Common myeloid progenitor, CD34-positive (primary cell): ENCODE results near the gene TTLL12.

Source experiments
- CTCF ChIA-PET: fragments of 350-600 bp; sonication (Branson Sonifier 250); formaldehyde crosslinking; loops from one replicate; lab custom pipeline; 2021; ENCODE audit warnings: antibody characterized with exemption; lab: Charles Lee
- POLR2A ChIA-PET: fragments of 350-600 bp; sonication (Branson Sonifier 250); formaldehyde crosslinking; loops from one replicate; lab custom pipeline; 2021; ENCODE audit warnings: antibody characterized with exemption; lab: Charles Lee
- DNase-seq, 3 donors: peaks; one replicate each; pipeline versions ENCODE4 v3.0.0 to v3.0.0-alpha.2; 2013
- H3K27ac ChIP-seq, 2 experiments: 1 replicate in 1 of 2; 2 replicates in 1 of 2; pipeline ENCODE4 v1.7.0; 2013; ENCODE audit warnings: inconsistent platforms in 2 of 2, low read length in 2 of 2, mild to moderate bottlenecking in 2 of 2, low read depth in 1 of 2, moderate library complexity in 1 of 2; ENCODE audit not compliant: severe bottlenecking in 2 of 2, insufficient read depth in 1 of 2, poor library complexity in 1 of 2
- H3K27me3 ChIP-seq, 5 experiments: replicated peaks in 2 of 5; 1 replicate in 3 of 5; 2 replicates in 2 of 5; pipeline versions ENCODE4 v1.6.1 to v1.7.0; 2013; ENCODE audit warnings: low read length in 4 of 5, mild to moderate bottlenecking in 2 of 5, moderate library complexity in 2 of 5, inconsistent platforms in 1 of 5; ENCODE audit not compliant: insufficient read depth in 5 of 5, control insufficient read depth in 4 of 5
- H3K36me3 ChIP-seq, 4 experiments: 1 replicate in 2 of 4; 2 replicates in 2 of 4; pipeline versions ENCODE4 v1.6.1 to v1.7.0; 2013; ENCODE audit warnings: low read length in 3 of 4, control low read depth in 1 of 4, mild to moderate bottlenecking in 1 of 4; ENCODE audit not compliant: control insufficient read depth in 4 of 4, insufficient read depth in 4 of 4
- H3K4me1 ChIP-seq, 4 experiments: 1 replicate in 3 of 4; 2 replicates in 1 of 4; pipeline versions ENCODE4 v1.6.1 to v1.7.1; 2013; ENCODE audit warnings: low read length in 3 of 4, mild to moderate bottlenecking in 3 of 4, control low read depth in 1 of 4, inconsistent platforms in 1 of 4, moderate library complexity in 1 of 4; ENCODE audit not compliant: control insufficient read depth in 4 of 4, insufficient read depth in 4 of 4; ENCODE audit errors: control extremely low read depth in 1 of 4
- H3K4me3 ChIP-seq, 7 experiments: 1 replicate in 4 of 7; 2 replicates in 3 of 7; pipeline versions ENCODE4 v1.5.1 to v1.7.0; 2013; ENCODE audit warnings: mild to moderate bottlenecking in 7 of 7, low read length in 6 of 7, moderate library complexity in 6 of 7, inconsistent platforms in 2 of 7, low read depth in 2 of 7, control low read depth in 1 of 7; ENCODE audit not compliant: insufficient read depth in 4 of 7, control insufficient read depth in 1 of 7; ENCODE audit errors: extremely low read depth in 1 of 7
- H3K9me3 ChIP-seq, 5 experiments: 1 replicate in 4 of 5; 2 replicates in 1 of 5; pipeline versions ENCODE4 v1.6.1 to v1.7.1; 2013; ENCODE audit warnings: low read length in 4 of 5, mild to moderate bottlenecking in 2 of 5, inconsistent platforms in 1 of 5, low read depth in 1 of 5, moderate library complexity in 1 of 5; ENCODE audit not compliant: control insufficient read depth in 4 of 5, insufficient read depth in 2 of 5; ENCODE audit errors: control extremely low read depth in 1 of 5
- WGBS: methylation state at CpG from one replicate; pipeline ENCODE4 v1.1.5; 2013; ENCODE audit not compliant: insufficient coverage; 5-methylcytosine and 5-hydroxymethylcytosine counted together

Gene TTLL12

DNA sequence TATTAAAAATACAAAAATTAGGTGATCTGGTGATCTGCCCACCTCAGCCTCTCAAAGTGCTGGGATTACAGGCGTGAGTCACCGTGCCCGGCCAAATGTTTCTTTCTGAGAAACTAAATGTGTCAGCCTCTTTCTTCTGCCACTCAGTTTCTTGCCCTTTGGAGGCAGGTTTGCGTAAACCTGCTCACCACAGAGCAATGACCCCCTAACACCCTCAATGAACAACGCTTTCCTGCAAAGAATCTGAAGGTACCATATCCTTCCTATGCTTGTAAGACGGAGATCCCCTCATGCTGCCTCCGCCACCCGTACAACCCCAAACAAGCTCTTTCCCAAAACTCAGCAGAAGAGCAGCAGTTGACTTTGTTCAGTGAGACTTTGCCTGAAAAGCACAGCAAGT, 38.7 kb upstream of the TTLL12 start:
- ChIA-PET POLR2A (no interaction called here), CTCF (interaction anchor here (12.8 kb wide), 1 partner anchor 49 kb away, joined by 119 read pairs; no protein-coding TSS in a partner anchor)
- 97% methylated on average over 6 of the region's 8 CpGs for WGBS

DNA sequence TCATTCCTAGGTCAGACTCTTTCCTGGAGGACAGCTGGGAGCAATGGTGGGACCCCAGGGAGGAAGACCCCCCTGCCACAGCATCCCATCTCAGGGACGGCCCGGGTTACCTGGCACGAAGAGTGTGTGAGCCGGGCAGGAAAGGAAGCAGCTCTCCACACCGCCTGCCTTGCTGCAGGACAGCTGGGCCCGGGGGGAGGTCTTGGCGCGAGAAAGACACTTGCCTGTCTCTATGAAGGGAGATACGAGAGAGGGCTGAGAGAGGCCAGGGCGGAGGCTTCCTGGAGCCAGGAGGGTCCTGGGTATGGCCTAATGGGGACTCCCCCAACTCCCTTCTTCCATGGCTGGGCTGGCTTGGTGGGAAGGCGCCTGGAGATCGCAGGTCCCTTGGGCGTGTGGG, 36.1 kb upstream of the TTLL12 start:
- ChIA-PET POLR2A (no interaction called here), CTCF (interaction anchor here (1.1 kb wide), 1 partner anchor 25 kb away, joined by 3 read pairs; no protein-coding TSS in a partner anchor)
- H3K27me3 ChIP-seq, result no peaks in the 10 kb centered on the region
- DNase-seq, result no peak
- 99% methylated on average over 11 of the region's 13 CpGs for WGBS
- H3K36me3 ChIP-seq, result no peaks in the 10 kb centered on the region
- H3K9me3 ChIP-seq, result no peaks in the 10 kb centered on the region
- H3K27ac ChIP-seq, result no peak overlapping the region
- peaks cover 0 to 8% (median 2%) of the 10 kb centered on the region in 4 experiments for H3K4me1 ChIP-seq
- no peak overlapping the region for H3K4me3 ChIP-seq

More for the DNA sequence above, 38.7 kb upstream of the TTLL12 start:
- H3K36me3 ChIP-seq, result no peaks in the 10 kb centered on the region
- H3K9me3 ChIP-seq, result no peaks in the 10 kb centered on the region
- DNase-seq, result no peak
- no peak overlapping the region for H3K27ac ChIP-seq
- no peak overlapping the region for H3K4me3 ChIP-seq
- H3K27me3 ChIP-seq, result no peaks in the 10 kb centered on the region
- peaks cover 0 to 10% (median 4%) of the 10 kb centered on the region in 4 experiments for H3K4me1 ChIP-seq

DNA sequence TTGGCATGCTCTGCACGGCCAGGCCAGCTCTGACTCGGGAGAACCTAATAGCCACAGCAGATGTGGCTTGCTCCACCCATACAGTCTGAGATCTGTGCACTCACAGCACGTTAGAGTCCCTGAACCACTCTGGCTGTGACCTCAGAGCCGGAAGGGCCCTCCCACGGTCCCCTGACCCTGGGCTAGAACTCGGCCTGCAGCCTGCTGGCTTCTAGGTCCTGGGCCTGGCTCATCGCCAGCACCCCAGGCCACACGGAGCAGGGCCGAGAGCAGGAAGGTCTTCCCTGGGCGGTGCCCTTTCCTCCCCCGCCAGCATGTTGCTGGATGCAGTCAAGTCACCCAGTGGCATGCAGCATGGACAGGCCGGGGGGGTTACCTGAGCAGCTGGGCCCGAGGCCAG, 35.3 kb upstream of the TTLL12 start:
- 93% methylated on average over 12 of the region's 13 CpGs for WGBS
- H3K4me3 ChIP-seq, result no peak overlapping the region
- H3K27ac ChIP-seq, result no peak overlapping the region
- POLR2A ChIA-PET, result no interaction called here
- CTCF ChIA-PET, result interaction anchor here (1.1 kb wide), 1 partner anchor 26 kb away, joined by 3 read pairs; no protein-coding TSS in a partner anchor
- H3K4me1 ChIP-seq, result peaks cover 0 to 8% (median 2%) of the 10 kb centered on the region in 4 experiments
- H3K9me3 ChIP-seq, result no peaks in the 10 kb centered on the region
- no peaks in the 10 kb centered on the region for H3K27me3 ChIP-seq
- H3K36me3 ChIP-seq, result no peaks in the 10 kb centered on the region
- no peak for DNase-seq

DNA sequence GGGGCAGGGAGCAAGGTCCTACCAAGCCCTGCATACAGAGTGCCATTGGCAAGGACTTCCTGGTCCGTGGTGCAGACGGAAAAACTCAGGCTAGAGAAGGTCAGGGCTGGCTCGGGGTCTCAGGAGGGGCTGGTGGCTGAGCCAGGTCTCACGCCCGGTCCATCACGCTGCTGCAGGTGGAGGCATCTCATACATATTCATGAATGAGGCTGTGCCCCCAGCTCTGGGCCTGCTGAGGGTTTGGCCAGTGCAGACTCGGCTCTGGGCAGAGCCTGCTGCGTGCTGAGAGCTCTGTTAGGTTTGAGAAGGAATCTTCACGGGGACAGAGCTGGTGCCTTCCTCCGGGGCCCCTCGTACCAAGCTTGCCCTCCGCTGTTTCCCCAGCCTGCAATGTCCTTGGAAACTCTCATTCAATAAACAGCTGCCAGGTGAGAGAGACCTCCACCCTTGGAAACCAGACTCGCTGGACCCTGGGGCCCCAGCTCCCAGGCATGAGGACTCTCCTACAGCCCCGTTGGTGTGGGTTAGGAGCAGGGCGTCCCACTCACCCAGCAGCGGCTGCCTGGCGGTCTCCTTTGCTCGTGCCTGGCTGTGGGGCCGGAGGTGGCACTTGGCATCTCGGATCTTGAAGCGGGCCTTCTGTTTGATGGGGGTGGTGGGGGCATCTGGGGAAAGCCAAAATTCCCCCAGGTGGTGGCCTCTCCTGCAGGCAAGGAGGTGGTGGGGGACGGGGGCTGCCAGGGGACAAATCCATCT, 33.9 kb upstream of the TTLL12 start:
- ChIA-PET POLR2A (no interaction called here), CTCF (interaction anchor here (1.1 to 1.3 kb wide), 3 partner anchors 11 to 13 kb away, joined by 3 to 5 read pairs (median 4); no protein-coding TSS in a partner anchor)
- 94% methylated on average over 13 of the region's 22 CpGs for WGBS
- Histone ChIP-seq H3K27me3 (no peaks in the 10 kb centered on the region), H3K4me3 (no peak overlapping the region), H3K4me1 (peaks cover 0 to 3% (median 0%) of the 10 kb centered on the region in 4 experiments), H3K27ac (no peak overlapping the region), H3K9me3 (no peaks in the 10 kb centered on the region), H3K36me3 (no peaks in the 10 kb centered on the region)
- no peak for DNase-seq

DNA sequence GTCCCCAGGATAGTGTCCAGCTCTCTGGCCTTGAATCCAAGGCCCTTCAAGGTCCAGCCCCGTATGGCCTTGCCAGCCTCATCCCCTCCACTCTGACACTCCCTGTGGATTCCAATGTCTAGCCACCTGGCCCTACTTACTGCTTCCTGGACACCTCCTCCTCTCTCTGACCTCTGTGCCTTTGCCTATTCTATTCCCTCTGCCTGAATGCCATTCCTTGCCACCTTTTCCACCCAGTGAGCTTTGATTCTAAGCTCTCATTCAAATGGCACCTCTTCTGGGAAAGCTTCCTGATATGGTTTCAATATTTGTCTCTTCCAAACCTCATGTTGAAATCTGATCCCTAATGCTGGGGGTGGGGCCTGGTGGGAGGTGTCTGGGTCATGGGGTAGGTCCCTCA, 31.9 kb upstream of the TTLL12 start:
- Histone ChIP-seq H3K27ac (no peak overlapping the region), H3K4me1 (no peaks in the 10 kb centered on the region), H3K36me3 (no peaks in the 10 kb centered on the region), H3K4me3 (no peak overlapping the region), H3K9me3 (no peaks in the 10 kb centered on the region), H3K27me3 (no peaks in the 10 kb centered on the region)
- no peak for DNase-seq
- ChIA-PET CTCF (interaction anchor here (0.8 to 1.8 kb wide), 3 partner anchors 9 to 48 kb away, joined by 3 to 6 read pairs (median 3); no protein-coding TSS in a partner anchor), POLR2A (interaction anchor here (0.7 kb wide), 1 partner anchor 38 kb away, joined by 5 read pairs; no protein-coding TSS in a partner anchor)
- 100% methylated on average over 1 of the region's 1 CpG for WGBS

DNA sequence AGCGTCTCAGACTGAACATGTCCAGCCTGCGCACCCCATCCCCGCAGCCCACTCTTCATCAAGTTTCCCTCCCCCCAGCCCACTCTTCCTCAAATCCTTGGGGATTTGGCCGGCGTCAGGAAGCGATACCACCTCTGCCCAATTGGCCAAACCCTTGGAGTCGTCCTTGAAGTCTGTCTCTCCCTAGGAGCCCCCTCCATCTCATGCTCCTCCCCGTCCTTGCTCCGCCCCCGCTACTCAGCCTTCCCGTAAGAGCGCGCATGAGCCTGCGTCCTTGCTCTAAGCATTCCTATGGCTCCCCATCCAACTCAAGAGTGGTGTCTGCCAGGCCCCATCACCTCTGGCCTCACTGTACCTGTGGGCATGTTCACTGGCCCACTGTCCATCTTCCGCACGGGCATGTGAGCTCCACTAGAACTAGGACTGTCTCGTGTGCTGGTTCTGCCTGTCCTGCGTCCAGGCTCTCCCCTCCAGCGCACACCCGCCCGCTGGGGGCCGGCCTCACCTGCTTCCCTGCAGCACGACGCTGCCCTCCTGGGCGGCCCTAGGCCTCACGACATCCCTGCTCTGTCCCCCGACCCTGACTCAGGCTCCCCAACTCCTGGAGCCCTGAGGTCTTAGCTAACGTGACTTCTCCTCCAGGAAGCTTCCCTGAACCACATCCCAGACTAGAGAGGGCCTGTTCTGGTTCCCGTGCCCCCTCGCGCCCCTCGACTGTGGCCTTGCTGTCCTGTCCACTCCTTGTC, 30.5 kb upstream of the TTLL12 start:
- Histone ChIP-seq H3K9me3 (no peaks in the 10 kb centered on the region), H3K27ac (no peak overlapping the region), H3K36me3 (no peaks in the 10 kb centered on the region), H3K27me3 (no peaks in the 10 kb centered on the region), H3K4me3 (no peak overlapping the region), H3K4me1 (no peaks in the 10 kb centered on the region)
- no peak for DNase-seq
- ChIA-PET POLR2A (no interaction called here), CTCF (interaction anchor here (2.5 kb wide), 1 partner anchor 11 kb away, joined by 8 read pairs; no protein-coding TSS in a partner anchor)
- 93% methylated on average over 24 of the region's 32 CpGs for WGBS
